ENCODE data around the gene SLC6A5. TPM values are rescaled to one million over a fixed set of nuclear protein-coding genes. Genes with fewer than 3 reads are reported as not detected.
"Not testable (repeated sequence)": the region's sequence is repeated elsewhere in the genome, so short reads cannot be mapped to it uniquely, and the experiment has no call there.

Gene SLC6A5
- total RNA-seq (2014; rRNA removed; shearing (Covaris generic)): not detected in 2 replicates

DNA sequence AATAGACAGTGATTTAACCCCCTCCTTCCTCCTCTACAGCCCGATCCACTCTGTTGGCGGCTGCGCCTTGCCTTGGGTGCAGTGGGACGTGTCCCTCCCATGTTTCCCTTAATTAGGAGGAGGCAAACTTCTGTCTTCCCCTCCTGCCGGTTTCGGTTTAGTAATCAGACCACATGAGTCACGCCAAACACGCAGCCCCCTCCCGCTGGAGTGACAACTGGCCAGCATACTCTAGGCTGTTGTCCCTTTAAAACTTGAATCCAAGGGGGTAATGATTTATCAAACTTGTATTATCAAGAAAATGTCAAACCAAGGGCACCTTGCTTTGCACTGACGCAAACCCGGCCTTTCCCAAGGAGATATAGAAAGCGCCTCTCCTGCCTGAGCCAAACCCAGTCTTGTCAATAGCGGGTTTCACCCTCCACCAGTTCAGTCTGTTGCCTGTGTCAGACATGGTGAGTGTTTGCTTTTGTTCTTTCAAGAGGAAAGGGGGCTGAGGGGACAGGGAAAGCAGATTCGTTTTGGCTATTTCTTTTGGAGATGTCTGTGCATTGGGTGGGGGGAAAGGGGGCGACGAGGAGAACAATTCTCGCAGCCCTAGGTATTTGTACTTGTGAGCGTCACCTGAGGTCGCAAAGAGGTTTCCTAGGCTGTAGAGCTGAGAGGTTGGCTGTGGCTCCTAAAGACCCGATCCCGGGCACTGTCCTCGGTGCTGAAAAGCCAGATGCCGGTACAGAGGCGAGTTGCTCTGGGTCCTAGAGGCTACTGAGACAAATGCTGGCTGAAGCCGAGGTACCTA lies at the start of gene SLC6A5:
TSS of gene SLC6A5 (plus strand) at position 388 of the 799 bp plus-strand sequence. CDS start at position 453, 65 bp downstream.
- no peak within 1 kb of the TSS for H3K27ac ChIP-seq
- H3K9me3 ChIP-seq (replicated peaks): no peaks in the 10 kb centered on the region
- no peaks in the 10 kb centered on the region for H3K4me1 ChIP-seq (replicated peaks)
- peaks cover 77% of the 10 kb centered on the region for H3K27me3 ChIP-seq (replicated peaks)
- no peaks in the 10 kb centered on the region for H3K36me3 ChIP-seq
- H3K4me3 ChIP-seq: no peak within 1 kb of the TSS
- DNase-seq (ENCODE audit: low read depth in 1 of 2, low spot score in 2 of 2): no peak

DNA sequence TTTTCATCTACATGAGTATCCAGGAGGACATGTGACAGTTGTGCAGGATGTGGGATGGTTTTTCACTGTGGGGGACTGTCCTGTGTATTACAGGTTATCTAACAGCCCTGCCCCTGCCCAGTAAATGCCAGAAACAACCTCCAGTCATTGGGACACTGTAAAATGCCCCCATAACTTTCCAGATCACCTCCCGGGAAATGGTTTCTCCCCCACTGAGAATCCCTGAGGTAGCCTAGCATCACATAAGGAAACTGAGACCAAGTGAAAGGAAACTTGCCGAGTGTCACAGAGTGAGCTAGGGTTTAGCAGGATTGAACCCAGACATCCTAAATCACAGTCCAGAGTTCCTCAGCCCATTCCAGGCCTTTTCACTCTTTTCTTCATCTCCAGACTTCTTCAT lies 48.3 kb upstream of the SLC6A5 start:
- Histone ChIP-seq H3K4me1 (replicated peaks) (no peaks in the 10 kb centered on the region), H3K36me3 (no peaks in the 10 kb centered on the region), H3K27me3 (replicated peaks) (no peaks in the 10 kb centered on the region), H3K4me3 (no peak overlapping the region), H3K27ac (no peak overlapping the region), H3K9me3 (replicated peaks) (no peaks in the 10 kb centered on the region)
- DNase-seq (ENCODE audit: low read depth in 1 of 2, low spot score in 2 of 2): no peak

DNA sequence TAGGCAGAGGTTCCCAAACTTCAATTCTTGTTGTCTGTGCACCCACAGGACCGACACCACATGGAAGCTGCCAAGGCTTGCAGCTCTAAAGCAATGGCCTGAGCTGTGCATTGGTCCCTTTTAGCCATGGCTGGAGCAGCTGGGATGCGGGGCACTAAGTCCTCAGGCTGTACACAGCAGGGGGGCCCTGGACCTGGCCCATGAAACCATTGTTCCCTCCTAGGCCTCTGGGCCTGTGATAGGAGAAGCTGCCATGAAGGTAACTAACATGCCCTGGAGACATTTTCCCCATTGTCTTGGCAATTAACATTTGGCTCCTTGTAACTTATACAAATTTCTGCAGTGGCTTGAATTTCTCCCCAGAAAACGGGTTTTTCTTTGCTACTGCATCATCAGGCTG lies 43.6 kb upstream of the SLC6A5 start:
- Histone ChIP-seq H3K9me3 (replicated peaks) (no peaks in the 10 kb centered on the region), H3K27me3 (replicated peaks) (no peaks in the 10 kb centered on the region), H3K27ac (no peak overlapping the region), H3K36me3 (no peaks in the 10 kb centered on the region), H3K4me1 (replicated peaks) (no peaks in the 10 kb centered on the region), H3K4me3 (no peak overlapping the region)
- no peak for DNase-seq (ENCODE audit: low read depth in 1 of 2, low spot score in 2 of 2)

DNA sequence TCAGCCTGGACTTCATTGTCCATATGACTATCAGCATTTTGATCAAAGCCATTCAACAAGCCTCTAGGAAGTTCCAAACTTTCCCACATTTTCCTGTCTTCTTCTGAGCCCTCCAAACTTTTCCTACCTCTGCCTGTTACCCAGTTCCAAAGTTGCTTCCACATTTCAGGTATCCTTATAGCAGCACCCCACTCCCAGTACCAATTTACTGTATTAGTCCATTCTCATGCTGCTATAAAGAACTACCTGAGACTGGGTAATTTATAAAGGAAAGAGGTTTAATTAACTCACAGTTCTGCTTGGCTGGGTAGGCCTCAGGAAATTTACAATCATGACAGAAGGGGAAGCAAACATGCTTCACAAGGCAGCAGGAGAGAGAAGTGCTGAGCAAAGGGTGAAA lies 43.0 kb upstream of the SLC6A5 start:
- not testable (repeated sequence) for DNase-seq (ENCODE audit: low read depth in 1 of 2, low spot score in 2 of 2); H3K36me3 ChIP-seq; H3K4me1 ChIP-seq (replicated peaks); H3K27ac ChIP-seq; H3K4me3 ChIP-seq; H3K9me3 ChIP-seq (replicated peaks); H3K27me3 ChIP-seq (replicated peaks)

DNA sequence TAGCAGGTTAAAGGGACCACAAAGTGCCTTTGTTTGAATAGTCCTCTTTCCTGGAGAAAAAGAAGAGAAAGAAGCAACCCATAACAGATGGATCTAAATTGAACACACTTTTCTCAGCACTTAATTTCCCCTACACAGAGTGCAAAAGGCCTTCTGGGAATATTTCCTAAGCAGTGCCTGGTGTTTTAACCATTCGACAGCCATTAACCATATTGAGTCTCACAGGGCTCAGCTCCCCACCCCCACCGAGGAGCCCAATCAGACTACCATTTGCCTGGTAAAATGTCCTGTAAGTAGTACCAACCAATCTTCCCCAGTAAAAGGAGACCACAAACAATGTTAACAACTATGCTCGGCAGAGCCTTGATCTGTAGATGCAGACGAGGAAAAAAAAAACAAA lies 40.7 kb upstream of the SLC6A5 start:
- Histone ChIP-seq H3K9me3 (replicated peaks) (no peaks in the 10 kb centered on the region), H3K27me3 (replicated peaks) (no peaks in the 10 kb centered on the region)

DNA sequence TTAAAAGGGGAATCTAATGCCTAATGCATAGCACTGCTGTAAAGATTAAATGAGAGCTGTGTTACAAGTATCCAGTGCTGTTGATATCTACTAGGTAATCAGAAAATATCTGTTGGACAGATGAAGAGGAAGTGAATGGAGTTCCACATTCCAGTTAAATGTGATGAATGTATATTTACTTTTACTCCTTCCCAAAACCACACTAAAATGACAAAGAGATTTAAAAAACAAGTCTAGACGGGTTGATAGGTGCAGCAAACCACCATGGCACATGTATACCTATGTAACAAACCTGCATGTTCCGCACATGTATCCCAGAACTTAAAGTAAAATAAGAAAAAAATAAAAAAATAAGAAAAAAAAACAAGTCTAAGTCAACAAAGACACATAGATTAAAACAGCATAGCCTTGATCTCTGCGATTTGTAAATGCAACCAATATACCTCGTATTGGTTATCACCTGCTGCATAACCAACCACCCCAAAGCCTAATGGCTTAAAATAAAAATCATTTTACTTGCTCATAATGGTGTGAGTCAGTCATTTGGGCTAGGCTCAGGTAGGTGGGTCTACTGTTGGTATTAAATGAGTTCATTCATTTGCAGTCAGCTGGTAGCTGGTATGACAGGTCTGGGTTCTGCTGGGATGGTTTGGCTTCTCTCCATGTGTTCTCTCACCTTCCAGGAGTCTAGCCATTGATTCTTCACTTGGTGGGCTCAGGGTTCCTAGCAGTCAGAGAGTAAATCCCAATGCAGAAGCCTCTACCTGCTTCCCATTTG lies 39.7 kb upstream of the SLC6A5 start:
- H3K27ac ChIP-seq: no peak overlapping the region
- H3K4me1 ChIP-seq (replicated peaks): no peaks in the 10 kb centered on the region
- DNase-seq (ENCODE audit: low read depth in 1 of 2, low spot score in 2 of 2): no peak
- H3K4me3 ChIP-seq: no peak overlapping the region
- no peaks in the 10 kb centered on the region for H3K9me3 ChIP-seq (replicated peaks)
- H3K27me3 ChIP-seq (replicated peaks): no peaks in the 10 kb centered on the region
- no peaks in the 10 kb centered on the region for H3K36me3 ChIP-seq

More for the DNA sequence above, 40.7 kb upstream of the SLC6A5 start:
- Histone ChIP-seq H3K4me3 (no peak overlapping the region), H3K36me3 (no peaks in the 10 kb centered on the region), H3K27ac (no peak overlapping the region), H3K4me1 (replicated peaks) (no peaks in the 10 kb centered on the region)
- DNase-seq (ENCODE audit: low read depth in 1 of 2, low spot score in 2 of 2): no peak

DNA sequence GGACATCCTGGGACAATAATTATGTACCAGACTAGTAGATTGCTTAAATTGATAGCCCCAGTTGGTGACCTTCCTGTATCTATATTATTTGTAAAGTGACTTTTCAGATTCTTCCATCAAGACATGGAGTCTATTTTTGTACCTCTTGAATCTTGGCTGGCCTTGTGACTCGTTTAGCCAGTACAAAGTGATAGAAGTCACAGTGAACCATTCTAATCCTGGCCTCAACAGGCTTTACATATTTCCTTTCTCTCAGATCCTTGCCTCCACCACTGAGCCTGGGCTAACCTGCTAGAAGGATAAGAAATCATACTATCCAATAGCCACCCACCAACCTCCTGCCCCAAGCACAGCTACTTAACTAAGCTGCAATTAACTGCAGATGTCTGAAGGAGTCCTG lies 37.5 kb upstream of the SLC6A5 start:
- no peak for DNase-seq (ENCODE audit: low read depth in 1 of 2, low spot score in 2 of 2)
- H3K36me3 ChIP-seq: no peaks in the 10 kb centered on the region
- no peaks in the 10 kb centered on the region for H3K4me1 ChIP-seq (replicated peaks)
- H3K27me3 ChIP-seq (replicated peaks): no peaks in the 10 kb centered on the region
- H3K9me3 ChIP-seq (replicated peaks): no peaks in the 10 kb centered on the region
- no peak overlapping the region for H3K4me3 ChIP-seq
- H3K27ac ChIP-seq: no peak overlapping the region

DNA sequence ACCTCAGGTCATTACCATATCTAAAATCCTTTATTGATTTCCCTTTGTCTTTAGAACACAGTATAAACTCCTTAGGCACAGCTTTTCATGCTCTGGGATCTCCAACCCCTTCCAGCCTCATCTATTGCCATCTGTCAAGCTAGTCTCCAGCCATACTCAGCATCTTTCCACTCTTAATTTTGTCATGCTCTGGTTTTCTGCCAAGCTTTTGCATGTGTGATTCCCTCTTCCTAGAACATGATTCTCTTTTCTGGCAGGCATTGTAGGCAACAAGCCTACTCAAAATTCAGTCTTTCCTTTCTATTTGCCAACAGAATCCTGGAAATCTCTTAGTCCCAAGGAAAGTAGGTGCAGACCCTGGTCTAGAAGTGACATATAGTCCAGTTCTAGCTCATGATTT lies 35.5 kb upstream of the SLC6A5 start:
- H3K27ac ChIP-seq: no peak overlapping the region
- no peaks in the 10 kb centered on the region for H3K9me3 ChIP-seq (replicated peaks)
- no peak overlapping the region for H3K4me3 ChIP-seq
- no peaks in the 10 kb centered on the region for H3K4me1 ChIP-seq (replicated peaks)
- H3K27me3 ChIP-seq (replicated peaks): no peaks in the 10 kb centered on the region
- DNase-seq (ENCODE audit: low read depth in 1 of 2, low spot score in 2 of 2): no peak
- no peaks in the 10 kb centered on the region for H3K36me3 ChIP-seq

DNA sequence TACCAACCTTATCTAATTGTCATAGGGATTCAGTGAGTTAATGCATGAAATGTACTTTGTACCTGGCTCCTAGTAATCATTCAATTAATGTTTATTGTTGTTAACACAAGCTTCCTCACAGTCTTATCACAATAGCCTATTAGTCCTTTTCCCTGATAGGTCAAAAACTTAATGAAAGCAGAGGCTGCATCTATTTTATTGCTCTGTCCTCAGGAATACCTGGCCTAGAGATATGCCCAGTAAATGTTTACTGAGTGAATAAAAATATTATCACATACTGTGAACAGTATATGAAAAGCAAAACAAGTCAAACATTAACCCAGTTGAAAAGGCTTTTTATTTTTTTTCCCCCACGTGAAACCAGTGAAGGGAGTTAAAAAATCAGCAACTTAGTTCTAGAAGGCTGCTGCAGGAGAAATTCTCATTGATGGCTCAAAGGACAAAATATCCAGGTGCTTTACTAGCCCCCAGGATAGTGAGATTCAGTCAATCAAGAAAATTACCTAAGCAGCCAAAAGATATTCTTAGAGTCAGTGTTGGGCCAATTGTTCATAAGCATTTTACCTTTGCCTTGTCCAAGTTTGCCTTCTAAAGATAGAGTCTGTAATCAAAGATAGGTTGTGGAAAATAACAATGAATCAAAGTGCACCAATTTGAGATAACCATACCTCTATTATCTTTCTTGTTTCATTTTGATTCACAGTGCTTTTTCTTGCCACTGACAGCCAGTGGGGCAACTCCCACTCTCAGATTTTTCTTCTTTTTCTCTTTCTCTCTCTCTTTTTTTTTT lies 34.4 kb upstream of the SLC6A5 start:
- no peaks in the 10 kb centered on the region for H3K9me3 ChIP-seq (replicated peaks)

DNA sequence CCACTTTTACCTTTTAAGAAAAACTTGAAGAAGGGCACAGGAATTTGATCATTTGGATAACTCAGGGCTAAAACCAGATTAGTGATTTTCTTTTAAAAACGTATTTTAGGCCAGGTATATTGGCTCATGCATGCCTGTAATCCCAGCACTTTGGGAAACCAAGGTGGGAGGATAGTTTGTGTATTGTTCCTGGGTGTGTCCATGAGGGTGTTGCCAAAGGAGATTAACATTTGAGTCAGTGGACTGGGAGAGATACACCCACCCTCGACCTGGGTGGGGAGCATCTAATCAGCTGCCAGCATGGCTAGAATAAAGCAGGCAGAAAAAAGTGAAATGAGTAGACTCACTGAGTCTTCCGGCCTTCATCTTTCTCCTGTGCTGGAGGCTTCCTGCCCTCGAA lies 33.3 kb upstream of the SLC6A5 start:
- H3K36me3 ChIP-seq; H3K9me3 ChIP-seq (replicated peaks); H3K4me1 ChIP-seq (replicated peaks); H3K4me3 ChIP-seq; H3K27me3 ChIP-seq (replicated peaks); H3K27ac ChIP-seq; DNase-seq (ENCODE audit: low read depth in 1 of 2, low spot score in 2 of 2): not testable (repeated sequence)

More for the DNA sequence above, 34.4 kb upstream of the SLC6A5 start:
- no peak for DNase-seq (ENCODE audit: low read depth in 1 of 2, low spot score in 2 of 2)
- Histone ChIP-seq H3K4me3 (no peak overlapping the region), H3K36me3 (no peaks in the 10 kb centered on the region), H3K27me3 (replicated peaks) (no peaks in the 10 kb centered on the region), H3K27ac (no peak overlapping the region), H3K4me1 (replicated peaks) (no peaks in the 10 kb centered on the region)

DNA sequence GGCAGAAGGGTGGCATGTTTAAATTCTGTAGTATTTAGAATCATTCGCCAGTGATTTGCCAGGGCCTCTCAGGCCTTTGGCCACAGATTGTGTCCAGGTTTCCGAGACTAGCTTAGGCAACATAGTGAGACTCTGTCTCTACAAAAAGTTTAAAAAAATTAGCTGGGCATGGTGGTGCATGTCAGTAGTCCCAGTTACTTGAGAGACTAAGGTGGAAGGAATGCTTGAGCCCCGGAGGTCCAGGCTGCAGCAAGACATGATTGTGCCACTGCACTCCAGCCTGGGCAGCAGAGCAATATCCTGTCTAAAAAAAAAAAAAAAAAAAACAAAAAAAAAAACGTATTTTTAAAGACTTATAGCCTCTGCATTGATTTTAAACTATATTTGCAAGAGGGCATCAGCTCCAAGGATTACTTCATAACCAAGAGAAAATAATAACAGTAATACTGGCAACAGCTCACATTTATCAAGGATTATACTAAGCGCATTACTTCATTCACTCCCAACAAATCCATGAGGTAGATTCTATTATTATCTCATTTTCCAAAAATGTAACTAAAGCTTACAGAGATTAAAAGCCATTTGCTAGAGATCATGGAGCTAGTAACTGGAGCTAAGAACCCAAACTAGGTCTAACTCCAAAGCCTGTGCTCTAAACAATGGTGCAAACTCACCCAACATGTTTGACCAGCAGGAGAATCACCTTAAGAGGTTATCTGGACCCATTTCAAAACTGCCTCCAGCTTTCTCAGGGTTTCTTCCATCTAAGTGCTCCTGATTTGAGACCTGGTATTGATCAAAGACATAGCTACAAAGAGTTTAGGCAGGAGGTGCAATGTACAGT lies 32.6 kb upstream of the SLC6A5 start:
- DNase-seq (ENCODE audit: low read depth in 1 of 2, low spot score in 2 of 2): no peak
- Histone ChIP-seq H3K4me3 (no peak overlapping the region), H3K36me3 (no peaks in the 10 kb centered on the region), H3K4me1 (replicated peaks) (no peaks in the 10 kb centered on the region), H3K9me3 (replicated peaks) (no peaks in the 10 kb centered on the region), H3K27ac (no peak overlapping the region), H3K27me3 (replicated peaks) (no peaks in the 10 kb centered on the region)

DNA sequence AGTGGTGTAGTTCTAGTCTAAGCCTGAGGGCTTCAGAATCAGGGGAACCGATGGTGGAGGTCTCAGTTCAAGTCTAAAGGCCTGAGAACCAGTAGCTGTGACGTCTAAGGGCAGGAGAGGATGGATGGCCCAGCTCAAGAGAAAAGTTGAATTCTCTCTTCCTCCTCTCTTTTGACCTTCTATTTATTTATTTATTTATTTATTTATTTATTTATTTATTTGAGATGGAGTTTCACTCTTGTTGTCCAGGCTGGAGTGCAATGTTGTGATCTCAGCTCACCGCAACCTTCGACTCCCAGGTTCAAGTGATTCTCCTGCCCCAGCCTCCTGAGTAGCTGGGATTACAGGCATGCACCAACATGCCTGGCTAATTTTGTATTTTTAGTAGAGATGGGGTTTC lies 19.7 kb upstream of the SLC6A5 start:
- not testable (repeated sequence) for H3K27me3 ChIP-seq (replicated peaks); H3K4me1 ChIP-seq (replicated peaks); H3K4me3 ChIP-seq; H3K36me3 ChIP-seq; DNase-seq (ENCODE audit: low read depth in 1 of 2, low spot score in 2 of 2); H3K9me3 ChIP-seq (replicated peaks); H3K27ac ChIP-seq

DNA sequence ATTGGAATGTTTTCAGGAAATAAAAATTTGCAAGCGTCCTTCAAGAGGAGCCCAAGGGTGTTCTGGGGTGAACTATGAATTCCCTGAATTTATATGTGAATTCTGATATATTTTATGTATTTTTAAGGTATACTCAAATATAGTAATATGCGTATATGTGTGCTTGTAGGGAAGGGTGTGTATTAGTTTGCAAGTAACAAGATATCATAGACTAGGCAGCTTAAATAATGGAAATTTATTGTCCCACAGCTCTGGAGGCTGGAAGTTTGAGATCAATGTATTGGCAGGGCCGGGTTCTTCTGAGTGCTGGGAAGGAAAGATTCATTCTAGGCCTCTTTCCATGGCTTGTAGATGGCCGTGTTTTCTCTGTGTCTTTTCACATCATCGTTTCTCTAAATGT lies 16.2 kb upstream of the SLC6A5 start:
- H3K36me3 ChIP-seq: no peaks in the 10 kb centered on the region
- no peak for DNase-seq (ENCODE audit: low read depth in 1 of 2, low spot score in 2 of 2)
- H3K4me3 ChIP-seq: no peak overlapping the region
- no peak overlapping the region for H3K27ac ChIP-seq
- no peaks in the 10 kb centered on the region for H3K9me3 ChIP-seq (replicated peaks)
- H3K4me1 ChIP-seq (replicated peaks): no peaks in the 10 kb centered on the region
- no peaks in the 10 kb centered on the region for H3K27me3 ChIP-seq (replicated peaks)

Data from SJSA1 (cell line).